Activated T-helper 1 cell treated with Interleukin-2 at 50 U/mL for 16 hours (primary cell): ENCODE results near the gene ALK.

ENCODE experiments used
- DNase-seq: peaks from one replicate; pipeline ENCODE4 v3.0.0-alpha.2; 2020; ENCODE audit warnings: low read depth

ALK gene

DNA sequence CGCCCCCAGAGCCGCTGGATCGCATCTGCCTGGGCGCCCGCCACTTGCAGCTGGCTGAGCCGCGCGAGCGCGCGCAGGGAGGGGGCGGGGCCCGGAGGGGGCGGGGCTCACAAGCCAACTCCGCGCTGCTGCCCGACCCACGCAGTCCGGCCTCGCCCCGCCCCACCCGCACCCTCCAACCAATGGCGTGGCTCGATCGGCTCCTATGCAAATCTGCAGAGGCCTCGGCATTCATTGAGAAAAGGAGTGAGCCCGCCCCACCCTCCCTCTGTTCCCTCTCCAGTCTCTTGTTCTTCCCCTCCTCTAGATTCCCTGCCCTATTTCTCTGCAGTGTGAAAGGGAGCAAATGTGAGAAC, at the start of gene ALK:
TSS of gene ALK (minus strand) at position 27 of the 356 bp plus-strand sequence. CDS start 927 bp downstream, outside the sequence.
- peak; percentile 17 for DNase-seq

DNA sequence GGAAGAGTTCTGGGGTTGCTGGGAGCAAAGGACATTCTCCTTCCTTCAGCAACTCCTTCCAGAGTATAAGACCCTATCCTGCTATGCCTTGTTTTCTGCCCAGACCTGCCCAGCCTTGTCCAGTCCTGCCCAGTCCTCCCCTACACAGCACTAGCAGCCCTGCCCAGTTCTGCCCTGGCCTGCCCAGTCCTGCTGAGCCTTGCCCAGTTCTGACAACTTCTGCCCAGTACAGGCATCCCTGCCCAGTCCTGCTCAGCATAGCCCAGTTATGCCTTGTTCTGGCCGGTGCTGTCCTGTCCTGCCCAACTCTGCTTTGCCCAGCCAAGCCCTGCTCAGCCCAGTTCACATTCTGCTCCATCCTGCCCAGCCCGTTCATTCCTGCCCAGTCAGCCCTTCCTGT, 44.9 kb upstream of the ALK start:
- DNase-seq: no peak

DNA sequence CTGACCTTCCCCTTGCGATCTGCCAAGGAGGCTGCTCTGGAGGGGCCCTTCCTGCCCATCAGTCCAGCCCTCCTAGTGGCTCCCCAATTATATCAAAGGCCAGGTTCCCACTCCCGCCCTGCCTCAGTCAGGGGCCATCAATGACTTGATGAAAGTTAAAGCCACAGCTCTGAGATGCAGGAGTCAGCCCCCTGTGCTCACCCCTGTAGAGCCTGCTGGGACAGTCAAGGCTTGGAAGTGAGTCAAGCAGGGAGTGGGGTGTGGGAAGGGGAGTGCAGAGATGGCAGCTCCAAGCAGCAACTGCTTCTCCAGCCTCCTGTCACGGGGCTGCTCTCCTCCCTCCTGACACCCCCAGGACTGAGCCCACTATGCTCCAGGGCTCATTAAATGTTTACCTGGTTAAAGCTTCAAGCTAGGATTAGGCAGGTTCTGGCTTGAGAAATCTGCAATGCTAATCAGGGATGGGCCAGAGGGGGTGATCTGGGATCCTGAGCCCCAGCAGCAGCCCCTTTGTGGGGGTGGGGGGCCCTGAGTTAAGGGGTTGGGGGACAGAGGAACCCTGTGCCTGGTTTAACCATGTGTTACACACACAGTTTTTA, 42.7 kb upstream of the ALK start:
- DNase-seq: no peak

DNA sequence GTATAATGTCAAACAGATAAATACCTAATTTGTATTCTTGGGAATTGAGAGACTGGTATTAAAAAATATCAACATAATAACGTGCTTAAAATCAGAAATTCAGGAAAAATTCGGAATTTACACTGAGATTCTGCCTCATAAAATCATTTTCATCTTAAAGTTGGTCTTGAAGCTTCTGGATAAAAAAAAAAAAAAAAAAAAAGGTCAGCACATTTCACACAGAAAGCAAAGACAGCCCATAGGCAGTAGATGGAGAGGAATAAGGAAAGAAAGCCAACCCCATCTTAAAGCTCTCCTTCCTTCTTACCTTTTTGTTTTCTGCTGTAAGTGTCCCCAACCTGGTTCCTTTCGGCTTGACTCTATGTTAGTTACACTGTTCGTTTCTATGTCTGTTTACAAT, 41.5 kb upstream of the ALK start:
- no peak for DNase-seq

DNA sequence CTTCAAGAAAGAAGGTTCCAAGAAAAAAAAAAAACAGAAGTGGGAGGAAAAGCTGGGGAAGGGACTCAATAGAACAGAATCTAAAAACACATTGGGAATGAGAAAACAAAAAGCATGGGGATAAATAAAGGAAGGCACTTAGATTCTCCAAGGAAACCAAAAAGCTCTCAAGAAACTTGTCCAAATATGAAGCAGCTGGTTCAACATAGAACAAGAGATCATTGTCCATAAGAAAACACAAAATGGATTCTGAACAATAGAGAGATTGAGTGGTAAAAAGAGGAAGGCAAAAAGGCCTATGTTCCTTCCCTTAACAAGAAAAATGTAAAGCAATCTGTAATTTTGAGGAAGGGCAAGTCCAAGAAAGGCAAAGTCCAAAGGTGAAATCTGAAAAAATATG, 32.9 kb upstream of the ALK start:
- DNase-seq: no peak

DNA sequence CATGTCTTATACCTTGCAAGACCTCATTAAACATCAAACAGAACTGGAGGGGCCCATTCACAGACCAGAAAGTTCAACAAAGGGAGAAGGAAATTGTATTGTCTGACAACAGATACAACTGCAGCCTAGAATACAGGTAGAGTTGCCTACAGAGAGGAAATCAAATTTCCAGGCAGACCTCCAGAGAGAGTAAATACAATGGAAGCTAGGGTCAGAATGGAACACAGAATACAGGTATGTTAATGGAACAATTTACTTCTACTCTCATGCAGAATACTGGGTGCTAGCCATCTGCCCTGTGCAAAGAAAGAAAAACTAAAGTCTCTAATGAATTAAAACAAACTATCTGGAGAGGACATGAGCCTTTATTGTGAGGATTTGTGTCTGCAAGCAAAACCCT, 31.6 kb upstream of the ALK start:
- DNase-seq: no peak

DNA sequence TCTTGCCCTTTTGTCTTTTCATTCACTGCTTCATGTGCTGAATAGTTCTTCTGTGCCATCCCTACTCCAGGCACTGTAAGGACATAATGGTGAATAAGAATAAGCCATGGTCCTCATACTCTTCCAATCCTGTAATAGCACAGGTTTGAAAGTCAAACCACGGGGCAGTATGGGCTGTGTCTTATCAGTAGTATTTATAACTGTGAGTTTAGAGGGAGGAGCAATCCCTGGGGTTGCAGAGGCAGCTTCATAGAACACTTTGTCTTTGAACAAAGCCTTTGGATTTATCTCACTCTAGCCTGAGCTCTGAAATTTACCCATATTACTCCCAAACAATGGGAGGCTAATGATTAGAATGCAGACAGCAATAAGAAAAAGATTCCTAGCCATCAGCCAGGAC, 30.2 kb upstream of the ALK start:
- no peak for DNase-seq

DNA sequence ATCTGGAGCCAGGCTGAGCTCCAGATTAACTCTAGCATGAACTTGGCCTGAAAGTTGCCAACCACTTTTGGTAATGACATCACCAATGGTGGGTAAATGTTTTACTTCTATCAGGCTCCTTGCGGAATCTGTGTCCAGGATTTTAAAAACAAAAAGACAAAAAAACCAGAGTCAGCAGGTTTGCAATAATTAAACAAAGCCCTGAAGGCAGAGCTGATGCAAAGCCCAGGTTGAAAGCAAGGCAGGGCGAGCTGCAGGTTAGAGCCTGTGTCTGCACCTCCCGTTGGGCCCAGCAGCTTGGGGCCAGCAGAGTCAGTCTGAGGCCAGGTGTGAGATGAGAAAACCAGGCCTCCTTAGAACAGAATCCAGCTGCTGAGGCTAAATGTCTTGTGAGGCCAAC, 29.1 kb upstream of the ALK start:
- DNase-seq: no peak

DNA sequence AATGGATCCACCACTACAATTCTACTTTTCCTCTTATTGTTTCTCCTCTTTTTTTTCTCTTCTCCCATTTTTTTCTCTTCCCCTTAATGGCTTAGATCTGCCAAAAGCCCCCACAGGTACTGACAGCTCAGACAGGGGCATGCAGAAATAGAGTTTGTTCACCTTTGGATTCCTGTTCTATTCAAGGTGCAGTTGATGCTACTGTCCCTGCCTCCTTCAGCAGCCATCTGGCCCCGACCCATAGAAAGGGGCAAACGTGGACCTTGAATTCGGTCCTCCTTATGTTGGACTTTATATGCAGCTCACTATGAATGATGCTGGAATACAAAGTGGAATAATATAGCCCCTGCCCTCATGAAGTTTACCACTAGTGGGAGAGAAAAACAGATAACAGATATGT, 27.7 kb upstream of the ALK start:
- DNase-seq: no peak

DNA sequence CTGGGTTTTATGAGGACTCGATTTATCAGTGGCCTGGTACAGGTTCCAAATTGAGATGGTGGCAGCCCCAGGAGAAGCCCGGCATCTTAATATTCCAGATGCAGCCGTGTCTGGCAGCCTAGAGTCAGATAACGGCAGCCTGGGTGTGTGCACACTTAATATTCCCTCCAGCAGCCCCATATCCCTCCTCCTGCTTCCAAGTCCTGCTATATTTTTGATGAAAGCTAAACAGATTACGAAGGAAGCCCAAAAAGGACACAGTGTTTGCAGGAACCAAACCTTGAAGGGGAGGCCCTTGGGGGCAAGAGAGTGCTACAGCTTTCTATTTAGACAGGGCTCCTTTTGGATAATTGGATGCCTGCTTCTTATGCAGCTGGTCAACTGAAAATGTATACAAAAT, 25.1 kb upstream of the ALK start:
- no peak for DNase-seq

DNA sequence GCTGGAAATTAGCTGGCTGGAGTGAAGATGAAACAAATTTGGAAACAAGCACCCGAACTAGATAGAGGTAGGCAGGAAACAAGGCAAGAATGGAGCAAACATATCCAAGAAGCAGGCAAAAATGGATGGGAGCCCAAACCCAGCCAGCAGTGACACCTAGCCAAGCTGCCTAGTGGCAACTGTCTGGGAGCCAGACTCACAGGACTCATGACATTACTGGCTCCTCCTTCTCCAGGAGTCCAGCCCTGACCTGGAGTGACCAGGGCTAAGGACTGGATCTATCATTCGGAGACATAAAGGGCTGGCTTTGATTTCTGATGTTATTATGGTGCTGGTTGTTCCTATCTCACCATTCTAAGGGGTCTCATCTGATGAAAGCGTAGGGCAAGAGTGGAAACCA, 21.3 kb upstream of the ALK start:
- DNase-seq: no peak

DNA sequence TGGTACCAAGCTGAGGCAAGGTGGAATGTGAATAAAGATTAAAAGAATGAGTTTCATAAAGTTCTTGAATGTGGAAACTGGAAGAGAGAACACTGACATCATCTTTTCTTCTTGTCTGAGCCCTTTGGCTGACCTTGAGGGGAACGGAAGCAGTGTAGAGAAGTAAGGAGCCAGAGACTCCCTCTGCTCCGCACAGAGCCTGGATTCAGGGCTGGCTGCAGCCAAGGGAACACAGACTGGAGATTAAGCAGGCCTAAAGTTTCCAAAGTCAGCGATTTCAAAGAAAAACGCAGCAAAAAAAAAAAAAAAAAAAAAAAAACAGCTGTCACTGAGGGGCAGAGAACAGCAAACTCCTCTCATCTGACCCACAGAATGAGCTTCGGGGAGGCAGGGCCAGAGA, 19.3 kb upstream of the ALK start:
- no peak for DNase-seq

DNA sequence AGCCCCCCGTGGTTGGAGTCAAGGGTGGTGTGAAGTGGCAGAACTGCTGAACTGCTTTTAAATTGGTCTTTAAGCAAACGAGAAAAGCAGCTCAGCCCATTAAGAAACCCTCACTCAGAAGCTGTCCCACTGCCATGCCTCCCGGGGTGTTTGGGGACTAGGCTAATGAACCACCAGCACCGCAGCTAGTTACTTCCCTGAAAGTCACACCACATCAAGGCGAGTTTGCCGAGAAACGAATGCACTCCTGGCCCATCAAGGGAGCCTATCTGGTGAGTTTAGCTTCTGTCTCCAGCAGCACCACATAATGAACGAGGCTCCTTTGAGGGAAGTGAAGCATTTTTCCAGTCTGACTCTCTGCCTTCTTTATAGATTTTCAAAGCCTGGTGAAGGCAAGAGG, 14.6 kb upstream of the ALK start:
- no peak for DNase-seq

DNA sequence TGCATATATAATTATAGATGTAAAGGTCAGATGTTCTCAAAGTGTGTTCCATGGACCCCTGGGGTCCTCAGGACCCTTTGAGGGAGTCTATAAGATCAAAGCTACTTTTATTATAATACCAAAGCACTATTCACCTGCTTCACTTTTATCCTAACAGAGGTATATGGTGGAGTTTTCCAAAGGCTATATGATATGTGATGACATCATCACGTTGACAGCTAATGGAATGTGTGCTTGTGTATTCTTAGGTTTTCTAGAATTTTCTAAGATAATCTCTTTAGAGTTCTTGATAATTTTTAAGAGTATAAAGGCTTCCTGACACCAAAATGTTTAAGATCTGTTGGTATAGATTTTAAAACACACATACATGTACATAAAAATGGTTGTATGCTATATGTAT, 10.4 kb upstream of the ALK start:
- DNase-seq: no peak

DNA sequence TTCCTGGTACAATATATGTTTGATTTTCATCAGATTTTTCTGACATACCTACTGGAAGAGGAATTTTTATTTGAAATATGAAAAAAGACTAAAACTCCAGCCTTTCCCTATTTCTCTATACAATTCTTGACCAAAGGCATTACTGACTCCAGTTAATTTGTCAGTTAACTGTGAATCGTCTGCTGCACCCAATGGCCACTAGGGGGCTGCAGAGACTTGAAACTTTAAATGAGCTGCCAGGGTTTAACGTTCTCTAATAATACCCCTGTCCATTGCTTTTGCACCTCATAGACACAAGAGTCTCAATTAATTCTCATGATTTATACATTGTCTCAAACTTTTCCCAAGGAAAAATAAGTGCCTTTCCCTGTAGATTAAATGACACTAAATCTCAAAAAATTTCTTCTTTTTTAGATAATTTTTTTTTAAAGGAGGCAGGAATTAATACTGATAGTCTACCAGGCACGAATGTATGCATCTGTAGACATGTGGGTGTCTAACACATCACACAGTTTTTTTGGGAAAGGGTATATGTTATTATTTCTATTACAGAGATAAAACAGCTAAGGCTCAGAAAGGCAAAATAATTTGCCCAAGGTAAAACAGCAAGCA, 1.8 kb upstream of the ALK start:
- peak; percentile 9 for DNase-seq

DNA sequence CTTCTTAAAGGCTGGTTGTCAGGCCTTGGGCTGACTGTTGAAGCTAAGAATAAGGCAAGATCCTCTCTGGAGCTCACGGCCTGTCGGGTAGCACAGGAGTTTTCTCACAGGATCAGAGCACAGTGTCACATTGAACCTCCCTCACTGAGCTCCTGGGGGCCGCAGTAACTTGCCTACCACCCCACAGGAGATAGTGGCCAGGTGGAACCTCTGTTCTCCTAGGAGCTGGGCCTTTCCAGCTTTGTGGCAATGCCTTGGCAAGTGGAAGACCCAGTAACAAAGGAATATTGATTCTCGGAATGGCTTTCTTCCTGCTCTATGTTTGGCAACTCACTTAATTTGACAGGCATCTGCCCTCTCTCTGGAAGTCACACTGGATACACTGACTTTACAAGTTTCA, 1.2 kb upstream of the ALK start:
- DNase-seq: no peak

DNA sequence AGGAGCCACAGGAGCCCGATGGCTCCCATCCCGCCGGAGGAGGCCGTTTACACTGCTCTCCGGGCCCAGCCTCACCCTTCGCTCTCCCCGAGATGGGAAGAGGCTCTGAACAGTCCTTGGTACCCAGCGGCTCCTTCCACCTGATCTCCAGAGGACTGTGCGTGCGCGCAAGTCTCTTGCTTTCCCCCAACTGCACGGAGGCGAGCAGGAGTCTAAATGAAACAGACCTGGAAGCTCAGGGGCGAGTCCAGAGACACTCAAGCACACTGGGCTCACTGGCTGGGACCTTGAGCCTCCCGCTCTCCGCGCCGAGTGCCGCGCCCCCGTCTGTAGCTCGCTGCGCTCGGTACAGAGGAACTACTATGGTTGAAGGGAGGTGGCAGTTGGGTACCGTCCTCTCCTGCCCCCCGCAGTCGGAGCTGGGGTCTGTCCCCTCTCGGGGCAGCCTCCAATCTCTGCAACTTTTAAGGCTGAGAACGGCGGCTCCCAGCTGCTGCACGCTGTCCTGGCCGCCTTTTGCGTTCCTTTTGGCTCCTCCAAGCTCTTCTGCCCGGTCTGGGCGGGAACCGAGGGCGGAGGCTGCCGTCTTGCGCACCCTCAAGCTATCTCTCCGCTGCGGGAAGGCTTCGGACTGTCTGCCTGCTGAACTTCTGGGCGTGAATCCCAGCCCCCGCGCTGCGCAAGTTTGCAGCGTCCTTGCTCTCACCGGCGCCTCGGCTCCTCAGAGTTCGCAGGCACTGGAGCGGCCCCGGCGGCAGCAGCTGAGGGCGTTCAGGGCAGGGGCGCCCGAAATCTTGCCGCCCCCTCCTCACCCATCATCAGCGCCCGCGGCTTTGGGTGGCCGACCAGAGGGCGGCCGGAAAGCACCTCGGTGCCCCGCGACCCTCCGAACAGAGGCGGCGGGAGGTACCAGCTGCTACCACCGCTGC, 491 bp downstream of the ALK start:
- no peak for DNase-seq

DNA sequence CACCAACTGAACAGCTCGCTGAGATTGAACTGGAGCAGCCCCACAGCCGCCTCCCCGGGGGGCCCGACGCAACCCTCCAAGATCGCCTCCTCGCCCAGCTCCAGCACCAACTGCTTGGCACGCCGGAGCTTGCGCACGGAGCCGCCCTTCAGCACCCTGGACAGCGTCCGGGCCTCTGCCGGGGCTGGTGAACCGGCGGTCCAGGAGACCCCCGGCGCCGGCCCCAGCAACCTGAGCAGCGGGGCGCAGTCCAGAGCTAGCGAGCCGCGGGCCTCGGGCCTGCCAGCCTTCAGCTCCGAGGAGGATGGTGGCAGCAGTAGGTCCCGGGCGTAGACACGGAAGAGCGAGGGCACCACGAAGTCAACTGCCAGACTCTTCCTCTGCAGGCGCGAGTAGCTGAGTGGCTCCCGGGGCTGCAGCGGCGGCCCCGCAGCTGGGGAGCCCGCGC, 1.2 kb downstream of the ALK start:
- DNase-seq: peak; percentile 5

DNA sequence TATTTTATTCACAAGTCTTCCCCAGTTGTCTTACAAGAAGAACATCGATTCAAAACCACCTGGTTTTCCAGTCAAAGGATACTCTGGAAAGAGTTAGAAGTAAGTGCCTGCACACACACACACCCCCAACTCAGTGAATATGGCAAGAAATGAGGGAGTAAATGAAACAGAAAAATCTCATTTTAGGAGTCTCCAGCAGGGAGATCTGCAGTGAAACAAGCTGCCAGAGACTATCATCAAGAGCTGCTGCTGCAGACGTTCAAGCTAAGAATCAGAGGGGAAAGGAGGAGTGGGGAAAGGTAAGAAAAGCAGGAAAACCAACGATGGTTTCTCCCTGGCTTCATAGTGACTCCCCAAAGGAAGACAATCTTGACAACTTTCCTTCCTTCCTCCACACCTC, 2.4 kb downstream of the ALK start:
- no peak for DNase-seq

DNA sequence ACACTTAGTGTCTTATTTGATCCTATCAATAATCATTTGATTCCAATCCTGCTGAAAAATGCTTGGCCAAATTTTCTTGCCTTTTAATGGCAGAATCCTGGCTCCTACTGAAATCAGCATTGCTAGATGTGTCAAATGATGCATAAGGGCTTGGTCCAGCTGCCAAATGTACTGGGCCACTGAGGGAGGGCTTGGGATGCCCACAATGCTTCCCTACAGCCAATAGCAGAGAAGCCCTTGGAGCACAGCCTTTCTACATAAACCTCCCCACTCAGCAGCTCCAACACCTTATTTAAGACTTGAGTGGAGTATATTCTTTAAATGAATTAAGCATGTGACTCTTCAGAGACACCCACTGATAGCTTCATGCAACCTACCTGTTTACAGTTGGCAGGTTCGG, 3.6 kb downstream of the ALK start:
- no peak for DNase-seq

DNA sequence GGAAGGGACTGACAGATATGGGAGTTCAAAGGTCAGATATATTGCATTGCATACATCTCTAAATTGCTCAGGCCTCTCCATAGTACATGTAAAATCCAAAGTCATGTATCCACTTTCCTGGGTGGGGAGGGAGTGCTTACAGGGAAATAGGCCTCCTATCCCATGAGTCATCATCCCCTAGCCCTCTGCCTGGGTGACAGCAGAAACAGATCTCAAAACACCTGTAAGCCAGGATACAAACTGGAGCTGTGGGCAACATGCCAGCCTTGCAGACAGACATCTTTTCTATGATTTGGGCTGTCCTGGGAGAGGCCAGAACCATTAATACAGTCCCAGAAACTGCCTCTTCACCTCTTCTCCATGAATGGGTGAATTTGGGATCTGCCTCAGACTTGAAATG, 4.8 kb downstream of the ALK start:
- DNase-seq: no peak

DNA sequence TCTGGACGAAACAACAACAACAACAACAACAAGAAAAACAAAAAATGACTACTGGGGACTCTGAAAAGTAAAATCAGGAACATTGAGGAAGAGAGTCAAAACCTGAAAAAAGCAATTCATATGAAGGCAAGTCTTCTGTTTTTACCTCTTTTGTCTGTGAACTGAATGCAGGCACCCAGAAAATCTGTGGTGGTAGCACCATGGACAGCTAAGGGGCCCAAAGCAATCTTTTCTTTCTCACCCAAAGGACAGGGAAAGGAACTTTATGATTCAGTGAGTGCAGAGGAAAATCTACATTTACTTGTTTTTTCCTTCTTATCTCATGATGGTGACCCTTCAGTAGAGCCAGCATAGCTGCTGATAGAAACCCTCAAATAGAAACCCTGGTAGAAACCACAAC, 10.4 kb downstream of the ALK start:
- DNase-seq: no peak

DNA sequence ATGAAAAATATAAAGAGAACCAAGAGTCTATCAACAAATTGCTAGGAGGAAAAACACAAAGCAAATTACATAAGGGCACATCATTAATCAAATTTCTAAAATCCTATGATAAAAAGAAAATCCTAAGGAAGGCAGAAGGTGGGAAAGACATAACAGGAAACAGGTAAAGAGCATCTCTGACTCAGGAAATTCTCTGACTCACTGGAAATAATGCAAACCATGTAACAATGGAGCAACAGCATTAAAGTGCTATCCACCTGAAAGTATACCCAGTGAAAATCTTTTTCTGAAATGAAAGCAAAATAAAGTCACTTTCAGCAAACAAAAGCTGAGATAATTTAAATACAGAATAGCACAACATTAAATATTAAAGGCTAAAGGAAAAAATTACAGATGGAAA, 10.9 kb downstream of the ALK start:
- DNase-seq: no peak
